Globus pallidus (tissue), 1 donor: Measurements from ENCODE around the gene WWC2.

Experiments used
- DNase-seq: peaks from one replicate; pipeline ENCODE4 v3.0.0-alpha.2; 2015; ENCODE audit warnings: low spot score

WWC2 gene

DNA sequence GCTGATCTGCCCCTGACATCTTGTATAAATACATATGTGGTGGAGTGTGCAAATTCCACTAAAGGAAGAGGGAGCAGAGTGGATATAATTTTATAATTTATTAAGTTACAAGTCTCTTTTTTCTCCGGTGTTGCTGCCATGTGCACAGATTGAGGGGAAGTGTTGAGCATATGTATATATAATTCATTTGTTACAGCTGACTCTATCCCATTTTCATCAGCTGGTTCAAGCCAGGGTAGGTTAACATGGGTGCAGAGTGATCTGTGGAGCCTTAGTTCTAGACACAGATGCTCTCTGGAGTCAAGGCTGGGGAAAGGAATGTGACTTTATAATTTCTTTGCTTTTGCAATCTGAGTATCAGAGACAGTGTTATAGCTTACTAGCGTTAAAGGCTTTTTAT lies 103.5 kb downstream of the WWC2 start:
- no peak for DNase-seq

DNA sequence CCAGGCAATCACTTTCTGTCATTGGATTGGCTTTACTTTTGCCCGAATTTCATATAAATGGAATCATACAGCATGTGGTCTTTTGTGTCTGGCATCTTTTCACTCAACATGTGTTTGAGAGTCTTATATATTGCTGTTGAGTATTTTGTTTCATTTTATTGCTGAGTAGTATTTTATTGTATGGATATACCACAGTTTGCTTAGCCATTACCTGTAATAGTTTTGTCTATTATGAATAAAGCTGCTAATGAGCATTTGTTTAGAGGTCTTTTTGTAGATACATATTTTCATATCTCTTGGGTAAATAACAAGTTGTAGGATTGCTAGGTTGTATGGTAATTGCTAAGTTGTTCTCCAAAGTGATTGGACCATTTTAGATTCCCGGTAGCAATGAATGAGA lies 105.7 kb downstream of the WWC2 start:
- DNase-seq, result no peak

DNA sequence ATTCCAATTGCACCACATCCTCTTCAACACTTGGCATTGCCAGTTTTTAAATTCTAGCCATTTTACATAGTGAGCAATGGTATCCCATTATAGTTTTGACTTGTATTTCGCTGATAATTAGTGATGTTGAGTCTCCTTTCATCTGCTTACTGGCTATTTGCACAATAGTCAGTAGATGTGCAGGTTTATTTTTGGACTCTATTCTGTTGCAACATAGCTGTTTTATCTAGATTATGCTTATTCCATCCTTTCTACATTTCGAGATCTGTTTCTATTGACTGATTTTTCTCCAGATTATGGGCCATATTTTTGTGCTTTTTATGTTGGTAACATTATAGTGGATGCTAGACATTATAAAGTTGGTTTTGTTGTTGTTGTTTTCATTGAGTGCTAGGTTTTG lies 106.1 kb downstream of the WWC2 start:
- DNase-seq, result no peak

DNA sequence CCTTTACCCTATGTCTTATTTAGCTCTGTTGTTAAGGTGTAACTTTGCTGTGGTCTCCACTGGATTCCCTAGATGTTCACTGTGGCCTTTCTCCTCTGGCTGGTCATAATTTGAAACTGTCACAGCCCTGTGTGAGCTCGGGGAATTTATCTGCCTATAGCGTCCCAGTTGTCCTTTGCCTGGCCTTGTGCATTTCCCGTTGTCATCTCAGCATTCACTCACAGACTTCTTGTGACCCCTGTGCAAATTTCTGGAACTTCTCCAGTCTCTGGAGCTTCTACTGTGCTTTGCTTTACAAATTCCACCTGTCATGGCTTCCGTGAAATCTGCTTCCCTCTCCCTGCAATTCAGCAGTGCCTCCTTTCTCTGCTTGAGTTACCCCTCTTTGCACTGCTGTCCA lies 106.7 kb downstream of the WWC2 start:
- DNase-seq, result no peak

DNA sequence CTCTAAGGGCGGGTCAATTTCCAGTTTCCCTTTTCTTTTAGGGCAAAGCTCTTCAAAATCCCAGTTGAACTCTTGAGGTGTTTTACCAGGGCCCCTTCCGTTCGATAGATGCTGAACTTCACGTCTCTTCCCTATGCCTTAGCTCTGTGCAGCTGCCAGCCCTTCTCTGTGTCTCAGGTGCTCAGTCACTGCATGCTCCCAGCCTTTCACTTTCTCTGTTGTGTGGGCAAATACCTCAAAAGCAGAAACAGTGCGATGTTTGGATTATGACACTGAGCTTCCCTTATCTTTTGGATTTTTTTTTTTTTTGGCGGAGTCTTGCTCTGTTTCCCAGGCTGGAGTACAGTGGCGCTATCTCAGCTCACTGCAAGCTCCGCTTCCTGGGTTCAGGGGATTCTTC lies 112.5 kb downstream of the WWC2 start:
- DNase-seq, result no peak

DNA sequence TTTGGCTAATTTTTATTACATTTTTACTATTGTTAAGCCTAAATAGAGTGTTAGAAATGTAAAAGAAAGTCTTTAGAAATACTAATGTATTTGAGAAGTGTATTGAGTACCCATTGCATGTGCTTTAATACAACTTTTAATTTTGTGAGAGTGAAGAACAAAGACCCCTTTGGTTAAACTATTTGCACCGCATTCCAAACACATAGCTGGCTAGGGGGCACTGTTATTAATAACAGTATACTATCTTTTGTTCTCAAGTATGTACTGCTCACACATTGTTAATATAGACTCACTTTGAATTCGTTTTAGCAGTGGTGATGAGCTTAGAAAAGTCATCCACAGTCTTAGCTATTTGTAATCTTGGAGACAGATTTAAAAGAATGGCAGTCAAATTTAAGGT lies 114.9 kb downstream of the WWC2 start:
- no peak for DNase-seq

DNA sequence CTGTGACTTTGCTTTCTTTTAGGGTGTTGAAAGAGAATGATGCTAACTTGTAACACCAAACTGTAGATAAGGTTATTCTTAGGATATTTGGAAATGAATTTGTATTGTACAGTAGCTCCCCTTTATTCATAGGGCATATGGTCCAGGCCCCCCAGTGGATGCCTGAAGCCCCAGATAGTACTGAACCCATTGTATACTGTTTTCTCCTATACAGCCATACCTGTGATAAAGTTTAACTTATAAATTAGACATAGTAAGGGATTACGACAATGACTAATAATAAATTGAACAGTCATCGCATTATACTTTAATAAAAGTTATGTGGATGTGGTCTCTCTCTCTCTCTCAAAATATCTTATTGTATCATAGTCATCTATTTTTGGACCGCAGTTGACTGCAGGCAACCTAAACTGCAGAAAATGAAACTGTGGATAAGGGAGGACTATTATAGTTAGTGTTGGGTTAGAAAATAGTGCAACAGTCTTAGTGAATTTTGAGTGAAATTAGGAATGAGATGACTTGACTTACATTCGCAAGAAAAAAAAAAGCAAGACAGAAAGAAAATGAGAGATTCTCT lies 115.9 kb downstream of the WWC2 start:
- no peak for DNase-seq

DNA sequence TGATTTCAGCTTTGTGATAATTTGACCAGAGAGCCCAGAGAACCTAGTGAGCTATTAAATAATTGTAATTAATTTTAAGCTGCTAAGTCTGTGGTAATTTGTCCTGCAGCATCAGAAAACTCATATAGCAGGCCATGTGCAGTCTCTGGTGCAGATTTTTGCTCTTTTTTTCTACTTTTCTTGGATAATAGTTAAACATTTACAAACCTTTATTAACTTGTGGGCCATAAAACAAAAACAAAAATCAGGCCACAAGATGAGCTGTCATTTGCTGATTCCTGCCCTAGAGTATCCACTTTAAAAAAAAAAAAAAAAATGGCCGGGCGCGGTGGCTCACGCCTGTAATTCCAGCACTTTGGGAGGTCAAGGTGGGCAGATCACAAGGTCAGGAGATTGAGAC lies 121.2 kb downstream of the WWC2 start:
- no peak for DNase-seq

DNA sequence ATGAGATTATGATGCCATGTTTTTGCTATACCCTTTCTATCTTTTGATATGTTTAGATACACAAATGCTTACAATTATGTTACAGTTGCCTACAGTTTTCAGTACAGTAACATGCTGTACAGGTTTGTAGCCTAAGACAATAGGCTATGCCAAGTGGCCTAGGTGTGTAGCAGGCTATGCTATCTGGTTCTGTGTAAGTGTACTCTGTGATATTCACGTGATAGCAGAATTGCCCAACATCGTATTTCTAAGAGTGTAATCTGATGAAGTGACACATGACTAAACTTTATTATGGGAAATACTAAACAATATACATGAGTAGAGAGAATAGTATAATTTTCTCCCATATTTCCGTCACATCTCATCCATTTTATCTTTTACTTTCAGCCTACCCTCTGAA lies 124.0 kb downstream of the WWC2 start:
- DNase-seq, result no peak

DNA sequence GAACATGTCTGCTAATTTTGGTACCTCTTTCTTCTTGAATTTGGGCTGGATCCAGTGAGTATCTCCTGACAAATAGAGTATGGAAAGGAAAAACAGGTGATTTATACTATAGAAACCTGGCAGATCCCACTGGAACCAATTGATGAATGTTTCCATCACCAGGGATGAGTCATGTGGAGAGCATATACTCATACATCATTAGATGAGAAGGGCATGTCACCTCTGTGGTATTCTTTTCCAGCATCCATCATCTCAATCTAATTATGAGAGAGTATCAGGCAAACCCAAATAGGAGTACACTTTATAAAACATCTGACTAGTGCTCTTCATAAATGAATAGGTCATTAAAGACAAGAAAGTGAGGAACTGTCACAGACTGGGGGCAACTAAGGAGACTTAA lies 130.3 kb downstream of the WWC2 start:
- no peak for DNase-seq

DNA sequence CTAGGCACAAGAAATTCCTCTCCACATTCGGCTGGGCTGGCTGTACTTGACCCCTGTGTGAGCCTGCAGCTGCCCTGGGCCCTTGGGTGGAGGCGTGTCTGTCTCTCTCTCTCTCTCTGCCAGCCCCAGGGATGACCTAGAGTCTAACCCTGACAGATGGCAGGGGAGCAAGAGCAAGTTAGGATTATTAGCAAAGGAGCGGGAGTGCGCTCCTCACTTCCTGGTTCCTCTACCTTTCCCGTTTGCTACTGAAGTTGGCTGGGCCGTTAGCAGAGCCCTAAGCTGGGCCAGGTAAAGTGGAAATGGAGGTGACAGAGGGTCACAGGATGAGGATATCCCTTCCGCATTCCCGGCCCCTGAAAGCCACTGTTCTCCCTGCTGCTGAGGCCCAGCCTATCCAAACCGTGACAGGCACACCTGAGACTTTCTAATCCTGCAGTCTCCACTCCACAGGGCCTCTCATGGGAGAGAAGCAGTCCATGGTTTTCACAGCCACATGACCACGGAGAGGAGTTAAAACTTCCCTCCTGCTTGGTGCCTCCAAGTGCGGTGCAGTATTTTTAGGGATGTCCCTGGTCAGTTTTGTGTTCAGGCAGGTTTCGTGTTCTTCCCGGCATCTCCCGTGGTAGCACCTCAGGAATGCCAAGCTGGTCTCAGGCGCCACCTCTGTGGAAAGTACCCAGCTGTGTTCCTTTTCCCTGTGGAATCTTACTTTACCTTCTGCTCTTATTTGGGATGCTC lies 141.7 kb downstream of the WWC2 start:
- DNase-seq, result no peak

DNA sequence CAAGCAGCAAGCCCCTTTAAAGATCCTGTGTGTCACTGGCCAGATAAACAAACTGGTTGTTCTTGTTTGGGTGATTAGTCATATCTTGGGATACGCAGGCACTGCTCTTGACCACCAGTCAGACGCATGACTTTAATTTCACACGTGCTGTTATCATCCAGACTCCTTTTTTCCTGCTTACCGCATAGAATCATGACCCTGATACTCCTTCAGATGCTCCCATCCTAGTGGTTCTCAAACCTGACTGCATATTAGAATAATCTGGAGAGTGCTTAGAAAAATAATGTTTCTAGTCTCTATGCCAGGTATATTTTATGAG lies 142.2 kb downstream of the WWC2 start:
- DNase-seq, result peak; percentile 29

DNA sequence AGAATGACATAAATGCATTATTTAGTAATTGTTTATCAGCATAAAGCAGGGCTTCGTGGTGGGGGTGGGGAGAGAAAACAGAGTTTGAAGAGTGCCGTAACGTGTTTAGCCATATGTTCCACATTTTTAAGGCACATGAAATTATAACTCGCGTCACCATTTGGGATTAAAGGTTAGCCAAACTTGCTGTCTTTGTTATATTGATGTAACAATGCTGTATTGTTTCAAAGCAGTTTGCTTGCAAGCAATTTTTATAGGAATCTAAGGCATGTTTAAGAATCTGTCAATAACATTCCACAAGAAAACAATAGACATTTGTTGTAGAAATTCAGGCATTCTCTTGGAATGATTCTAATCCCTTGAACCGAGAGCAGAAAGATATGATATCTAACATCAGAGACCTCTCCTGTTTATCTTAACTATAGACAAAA lies 142.7 kb downstream of the WWC2 start:
- DNase-seq, result peak; percentile 42

DNA sequence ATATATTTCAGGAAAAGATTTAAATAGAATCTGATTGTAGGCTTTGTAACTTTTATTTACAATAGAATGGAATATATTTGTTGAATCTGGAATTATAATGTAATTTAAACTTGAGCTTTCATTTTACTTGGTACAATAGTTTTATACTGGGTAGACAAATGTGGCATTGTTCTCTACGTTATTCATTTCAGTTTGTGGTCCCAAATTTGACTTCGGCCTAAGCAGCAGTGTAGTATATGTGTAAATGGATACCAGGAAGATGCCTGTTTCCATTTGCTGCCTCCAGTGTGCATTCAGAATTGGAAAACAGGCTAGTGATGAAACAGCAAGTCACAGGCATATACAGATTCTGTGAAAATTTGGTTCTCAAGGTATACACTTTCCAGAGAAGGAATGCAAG lies 143.2 kb downstream of the WWC2 start:
- DNase-seq, result peak; percentile 47

DNA sequence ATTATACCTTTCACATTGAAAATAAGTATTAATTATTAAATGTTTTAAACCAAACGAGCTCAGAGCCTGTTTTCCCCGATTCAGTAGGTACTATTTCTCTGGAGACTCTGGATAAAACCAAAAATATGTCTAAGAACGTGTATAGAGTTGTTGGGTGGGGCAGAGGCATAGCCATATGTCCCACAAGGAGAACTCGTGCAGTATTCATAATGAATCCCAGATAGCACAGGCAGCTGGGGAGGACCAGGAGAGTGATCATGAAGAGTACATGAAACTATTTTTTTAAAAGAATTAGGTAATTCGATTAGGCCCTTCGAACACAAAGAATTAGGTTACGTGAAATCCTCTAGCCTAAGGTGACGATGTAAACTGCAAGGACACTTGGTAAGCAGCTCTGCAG lies 145.0 kb downstream of the WWC2 start:
- no peak for DNase-seq

DNA sequence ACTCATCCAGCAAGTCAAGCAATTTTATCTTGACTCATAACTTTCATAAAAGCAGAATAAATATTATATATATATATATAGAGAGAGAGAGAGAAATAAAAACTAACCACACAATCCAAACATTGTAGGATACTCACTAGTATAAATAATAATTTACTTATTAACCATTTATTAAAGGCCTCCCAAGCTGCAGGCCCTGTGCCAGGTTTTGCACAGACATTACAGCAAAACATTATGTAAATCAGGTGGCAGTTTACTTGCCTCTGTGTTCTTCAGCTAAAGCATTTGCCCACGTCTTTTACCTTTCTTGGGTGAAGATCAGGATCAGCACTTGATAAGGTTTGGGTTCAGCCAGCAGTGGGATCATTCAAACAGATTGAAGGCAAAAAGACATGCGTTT lies 145.4 kb downstream of the WWC2 start:
- no peak for DNase-seq

DNA sequence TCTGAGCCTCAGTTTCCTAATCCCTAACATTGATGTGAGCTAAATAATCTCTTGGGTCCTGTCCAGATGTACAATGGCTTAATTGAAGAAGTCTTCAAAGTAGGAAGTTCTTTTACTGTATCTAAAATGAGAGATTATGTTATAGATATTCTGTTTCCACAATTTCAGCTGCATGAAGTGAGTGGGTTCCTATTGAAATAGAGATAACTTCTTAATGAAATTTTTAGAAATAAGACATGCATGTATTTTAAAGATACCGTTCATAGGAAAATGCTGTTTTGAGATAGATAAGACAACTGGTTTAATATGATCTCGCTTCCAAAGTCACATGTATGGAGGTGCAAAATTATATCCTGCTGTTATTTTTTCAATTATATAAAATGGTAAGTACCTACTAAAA lies 149.1 kb downstream of the WWC2 start:
- DNase-seq, result no peak

DNA sequence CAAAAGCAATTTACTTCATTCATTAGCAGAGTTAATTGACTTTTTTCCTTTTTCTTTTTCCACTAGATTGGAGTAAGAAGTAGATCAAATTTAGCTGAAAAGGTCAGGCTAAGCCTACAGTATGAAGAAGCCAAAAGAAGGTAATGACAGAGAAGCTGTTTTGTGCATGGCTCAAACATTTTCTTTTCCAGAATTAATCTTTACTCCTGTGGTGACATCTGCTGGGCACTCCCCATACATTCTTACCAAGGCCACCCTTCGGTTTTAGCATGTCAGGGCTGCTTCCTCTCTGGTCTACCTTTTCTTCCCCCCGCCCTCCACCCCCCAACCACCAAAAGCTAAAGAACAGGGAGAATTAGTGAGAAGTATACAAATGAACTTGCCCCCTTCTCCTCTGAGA lies 150.8 kb downstream of the WWC2 start:
- DNase-seq, result peak; percentile 45

DNA sequence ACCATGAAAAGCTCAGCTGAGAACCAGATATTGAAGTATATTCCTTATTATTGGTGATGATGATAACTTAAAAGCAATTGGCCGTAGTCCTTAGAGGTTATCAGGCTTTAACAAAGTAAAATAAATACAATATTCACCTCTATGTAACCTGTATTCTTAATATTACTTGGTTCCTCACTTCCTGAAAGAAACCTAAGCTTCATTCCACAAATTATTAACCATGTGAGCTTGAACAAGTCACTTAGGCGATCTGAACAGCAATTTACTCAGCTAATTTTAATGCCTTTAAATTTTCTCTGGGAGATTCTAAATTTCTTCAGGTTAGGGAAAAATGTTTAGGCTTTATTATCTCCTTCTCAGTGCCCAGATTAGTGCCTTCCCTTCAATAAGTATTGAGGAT lies 151.8 kb downstream of the WWC2 start:
- DNase-seq, result no peak

DNA sequence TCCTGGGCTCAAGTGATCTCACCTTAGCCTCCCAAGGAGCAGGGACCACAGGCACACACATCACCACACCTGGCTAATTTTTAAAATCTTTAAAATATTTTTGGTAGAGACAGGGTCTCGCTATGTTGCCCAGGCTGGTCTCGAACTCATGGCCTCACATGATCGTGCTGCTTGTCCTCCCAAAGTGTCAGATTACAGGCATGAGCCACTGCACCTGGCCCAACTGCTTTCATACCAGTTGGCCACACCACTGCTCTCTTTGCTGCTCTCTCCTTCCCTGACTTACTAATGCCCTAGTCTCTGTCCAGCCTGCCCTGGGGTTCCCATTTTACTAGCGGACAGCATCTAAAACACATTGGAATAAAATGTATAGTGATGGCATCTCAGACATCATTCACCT lies 153.9 kb downstream of the WWC2 start:
- no peak for DNase-seq

DNA sequence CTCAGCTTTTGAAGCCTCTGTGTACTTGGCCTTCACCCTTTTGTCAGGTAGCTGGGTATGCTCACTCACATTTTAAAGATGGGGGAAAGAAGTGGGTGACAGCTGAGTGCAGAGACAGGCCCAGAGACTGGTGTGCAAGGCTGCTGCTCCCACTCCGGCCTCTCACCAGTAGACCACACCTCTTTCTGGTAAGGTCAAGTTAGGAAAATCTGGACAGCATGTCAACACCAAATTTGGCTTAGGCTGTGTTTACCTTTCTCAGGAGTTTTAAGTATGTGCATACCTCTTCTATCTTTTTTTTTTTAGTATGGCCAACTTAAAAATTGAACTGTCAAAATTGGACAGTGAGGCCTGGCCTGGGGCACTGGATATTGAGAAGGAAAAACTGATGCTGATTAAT lies 154.4 kb downstream of the WWC2 start:
- DNase-seq, result no peak

DNA sequence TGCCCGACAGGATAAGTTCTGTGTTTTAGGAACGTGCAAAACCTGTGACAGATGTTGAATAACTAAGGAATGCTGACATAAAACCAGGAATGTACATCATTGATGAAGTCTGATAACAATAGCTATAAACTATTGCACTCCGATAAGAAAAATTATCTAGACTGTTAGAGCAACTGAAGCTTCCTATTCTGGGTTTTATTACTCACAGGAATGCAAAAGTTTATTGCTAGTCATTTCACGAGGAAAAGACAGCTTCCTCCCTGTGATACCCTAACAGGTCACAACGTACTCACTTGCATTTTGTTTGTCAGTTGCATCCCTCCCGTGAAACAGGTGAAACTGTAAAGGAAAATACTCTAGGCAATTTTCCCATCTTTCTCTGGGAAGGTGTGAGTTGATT lies 155.1 kb downstream of the WWC2 start:
- no peak for DNase-seq

DNA sequence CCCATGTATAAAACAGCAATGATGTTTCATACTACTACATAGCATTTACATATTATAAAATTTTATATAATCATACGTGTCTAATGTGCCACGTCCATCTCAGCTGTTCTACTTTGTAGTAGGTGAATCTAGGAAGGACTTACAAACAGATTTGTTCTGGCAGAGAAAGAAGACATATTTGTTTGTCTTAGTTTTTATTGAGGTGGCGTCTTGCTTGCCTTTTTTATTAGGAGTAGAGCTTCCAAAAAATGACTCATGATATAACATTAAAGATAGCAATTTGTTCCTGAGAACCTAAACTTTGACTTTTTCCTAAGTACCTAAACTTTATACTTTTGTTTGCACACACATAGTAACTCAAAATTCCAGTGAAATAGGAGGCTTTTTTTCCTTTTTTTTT lies 156.4 kb downstream of the WWC2 start:
- no peak for DNase-seq

DNA sequence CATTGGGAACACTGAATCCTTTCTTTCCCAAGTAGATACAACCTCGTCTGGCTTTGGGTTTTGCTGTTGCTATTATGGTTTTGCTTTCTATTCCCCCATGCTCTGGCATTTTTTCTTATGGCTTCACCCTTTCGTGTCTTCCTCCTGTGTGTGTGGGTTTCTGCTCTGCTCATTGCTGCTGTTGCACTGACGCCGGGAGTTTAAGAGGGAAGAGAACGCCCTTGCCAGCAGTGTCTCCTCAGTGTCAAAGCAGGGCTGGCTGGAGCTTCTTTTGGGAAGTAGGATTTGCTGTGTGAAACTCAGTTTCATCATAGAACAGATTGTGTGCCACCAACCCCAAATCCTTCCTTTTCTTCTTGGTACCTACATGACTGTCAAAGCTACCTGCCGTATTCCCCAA lies 157.3 kb downstream of the WWC2 start:
- no peak for DNase-seq
